Astrocyte of the cerebellum (primary cell): ENCODE data around the gene MRAS.

Source experiments
- DNase-seq: peaks from one replicate; pipeline ENCODE4 v3.0.0-alpha.2; 2011; ENCODE audit warnings: low read depth
- H3K4me3 ChIP-seq: 2 replicates; pipeline ENCODE4 v1.5.1; 2011; ENCODE audit warnings: mild to moderate bottlenecking, low read depth, low read length, moderate library complexity
- in situ Hi-C: cut with HindIII; loops from 2 replicates; pipeline ENCODE4 v1.10.0; 2017; ENCODE audit warnings: low sequenced_read_pairs
- TF ChIP-seq, protein P1 (sequence below): IDR thresholded peaks from 2 replicates; pipeline ENCODE4 v1.5.1; 2012; ENCODE audit warnings: low read length, low read depth, moderate library complexity, mild to moderate bottlenecking; ENCODE audit errors: missing control alignments

MRAS gene

DNA sequence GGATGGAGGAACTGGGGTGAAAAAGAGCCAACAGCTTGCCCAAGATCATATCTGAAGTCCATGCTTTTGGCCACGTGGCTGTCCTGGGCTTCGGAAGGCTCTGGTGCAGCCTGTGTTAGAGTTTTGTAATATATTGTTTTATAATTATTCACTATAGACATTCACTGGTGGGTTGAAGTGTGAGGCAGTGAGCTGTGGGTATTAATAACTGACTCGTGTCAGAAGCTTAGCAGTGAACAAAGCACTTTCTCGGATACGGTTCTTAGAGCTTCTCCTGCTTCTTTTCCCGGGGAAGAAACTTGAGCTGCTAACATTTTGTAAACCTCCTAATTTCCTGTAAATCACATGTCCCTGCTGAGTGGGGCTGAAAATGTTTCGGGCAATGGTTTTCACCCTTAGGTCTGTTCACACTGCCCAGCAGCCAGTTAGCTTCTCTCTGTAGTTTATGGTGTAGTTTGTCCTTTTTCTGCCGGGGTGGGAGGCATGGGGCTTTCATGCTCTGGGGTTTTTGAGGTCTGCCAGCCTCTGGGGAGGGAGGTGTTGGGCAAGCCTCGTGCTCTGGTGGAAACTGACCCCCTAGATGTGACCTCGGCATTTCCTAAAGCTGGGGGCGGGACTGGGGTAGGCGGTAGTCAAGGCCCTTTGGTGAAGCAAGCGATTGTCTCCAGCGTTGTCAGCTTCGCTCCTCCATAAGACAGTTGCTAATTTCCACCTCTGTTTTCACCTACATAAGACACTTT is 1.7 kb downstream of the MRAS start:
- H3K4me3 ChIP-seq: peak overlapping the region; percentile 62
- no peak for DNase-seq
- in situ Hi-C loops: no loop called here
- TF ChIP-seq, protein P1, sequence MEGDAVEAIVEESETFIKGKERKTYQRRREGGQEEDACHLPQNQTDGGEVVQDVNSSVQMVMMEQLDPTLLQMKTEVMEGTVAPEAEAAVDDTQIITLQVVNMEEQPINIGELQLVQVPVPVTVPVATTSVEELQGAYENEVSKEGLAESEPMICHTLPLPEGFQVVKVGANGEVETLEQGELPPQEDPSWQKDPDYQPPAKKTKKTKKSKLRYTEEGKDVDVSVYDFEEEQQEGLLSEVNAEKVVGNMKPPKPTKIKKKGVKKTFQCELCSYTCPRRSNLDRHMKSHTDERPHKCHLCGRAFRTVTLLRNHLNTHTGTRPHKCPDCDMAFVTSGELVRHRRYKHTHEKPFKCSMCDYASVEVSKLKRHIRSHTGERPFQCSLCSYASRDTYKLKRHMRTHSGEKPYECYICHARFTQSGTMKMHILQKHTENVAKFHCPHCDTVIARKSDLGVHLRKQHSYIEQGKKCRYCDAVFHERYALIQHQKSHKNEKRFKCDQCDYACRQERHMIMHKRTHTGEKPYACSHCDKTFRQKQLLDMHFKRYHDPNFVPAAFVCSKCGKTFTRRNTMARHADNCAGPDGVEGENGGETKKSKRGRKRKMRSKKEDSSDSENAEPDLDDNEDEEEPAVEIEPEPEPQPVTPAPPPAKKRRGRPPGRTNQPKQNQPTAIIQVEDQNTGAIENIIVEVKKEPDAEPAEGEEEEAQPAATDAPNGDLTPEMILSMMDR: no peak

GRCh38 chr3:138351151-138351550 is 2.8 kb downstream of the MRAS start:
- no peak overlapping the region for H3K4me3 ChIP-seq
- DNase-seq: no peak
- TF ChIP-seq, protein P1: no peak
- in situ Hi-C loops: no loop called here

DNA sequence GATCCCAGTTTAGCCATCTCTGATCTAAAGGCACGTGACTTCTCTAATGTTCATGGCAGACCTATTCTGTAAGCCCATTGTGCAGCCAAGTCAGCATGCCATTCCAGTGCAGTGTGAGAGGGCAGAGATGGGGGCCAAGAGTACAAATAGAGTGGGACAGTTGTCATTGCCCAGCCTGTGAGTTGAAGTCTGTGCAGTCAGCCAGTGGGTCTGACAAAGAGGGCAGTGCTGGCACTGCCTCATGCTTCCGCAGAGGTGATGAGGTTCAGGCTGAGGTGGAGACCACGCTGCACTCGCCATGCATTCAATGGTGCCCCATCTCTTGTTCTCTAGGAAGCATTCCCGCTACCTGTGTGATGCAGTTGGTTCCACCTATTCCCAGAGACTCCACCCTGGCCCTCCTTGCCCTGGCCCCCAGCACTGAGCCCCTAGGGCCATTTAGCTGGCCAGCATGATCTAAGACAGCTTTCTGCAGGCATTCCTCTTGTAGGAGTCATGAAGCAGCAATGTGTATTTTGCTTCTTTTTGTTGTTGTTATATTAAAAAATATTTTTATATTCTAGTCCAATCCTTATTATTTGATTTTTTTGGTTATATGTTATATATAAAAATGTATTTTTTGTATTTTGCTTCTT is 3.7 kb downstream of the MRAS start:
- in situ Hi-C loops: no loop called here
- no peak for DNase-seq
- no peak overlapping the region for H3K4me3 ChIP-seq
- TF ChIP-seq, protein P1: no peak

DNA sequence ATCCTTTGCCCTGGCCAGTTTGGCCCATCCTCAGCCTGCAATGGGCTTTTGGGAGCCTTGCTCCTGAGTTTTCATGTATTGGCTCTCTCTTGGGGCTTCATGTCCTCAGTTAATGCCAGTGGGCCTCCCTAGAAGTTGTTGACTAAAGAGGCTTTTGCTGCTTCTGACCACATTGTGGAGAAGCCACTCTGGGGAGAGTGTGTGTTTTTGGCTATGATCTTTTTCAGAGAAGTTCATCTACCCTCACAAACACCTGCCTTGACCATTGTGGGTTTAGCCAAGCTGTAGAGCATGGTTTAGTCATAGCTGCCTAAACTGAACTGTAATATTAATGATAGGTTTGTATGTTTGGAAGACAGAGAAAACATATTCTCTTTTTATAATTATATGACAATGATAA is 6.0 kb downstream of the MRAS start:
- in situ Hi-C loops: no loop called here
- DNase-seq: no peak
- TF ChIP-seq, protein P1: no peak
- H3K4me3 ChIP-seq: no peak overlapping the region

DNA sequence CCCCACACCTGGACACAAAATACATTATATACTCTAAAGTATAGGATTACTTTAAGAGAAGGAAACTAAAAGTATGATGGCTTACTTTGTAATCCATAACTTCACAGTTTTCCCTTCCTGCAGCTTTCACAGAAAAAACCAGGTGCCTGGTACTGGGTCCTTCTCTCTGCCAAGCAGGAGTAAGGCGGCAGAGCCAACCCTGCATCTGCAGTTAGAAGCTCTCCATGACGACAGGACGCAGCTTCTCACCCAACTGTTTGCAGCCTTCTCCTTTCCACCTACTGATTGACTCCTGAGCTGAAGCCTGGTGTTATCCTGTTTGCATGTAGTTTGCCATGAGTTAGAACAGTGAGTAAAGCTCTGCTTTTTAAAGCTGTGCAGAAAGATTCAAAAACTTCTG is 6.7 kb downstream of the MRAS start:
- no peak overlapping the region for H3K4me3 ChIP-seq
- DNase-seq: no peak
- in situ Hi-C loops: no loop called here
- TF ChIP-seq, protein P1: no peak

DNA sequence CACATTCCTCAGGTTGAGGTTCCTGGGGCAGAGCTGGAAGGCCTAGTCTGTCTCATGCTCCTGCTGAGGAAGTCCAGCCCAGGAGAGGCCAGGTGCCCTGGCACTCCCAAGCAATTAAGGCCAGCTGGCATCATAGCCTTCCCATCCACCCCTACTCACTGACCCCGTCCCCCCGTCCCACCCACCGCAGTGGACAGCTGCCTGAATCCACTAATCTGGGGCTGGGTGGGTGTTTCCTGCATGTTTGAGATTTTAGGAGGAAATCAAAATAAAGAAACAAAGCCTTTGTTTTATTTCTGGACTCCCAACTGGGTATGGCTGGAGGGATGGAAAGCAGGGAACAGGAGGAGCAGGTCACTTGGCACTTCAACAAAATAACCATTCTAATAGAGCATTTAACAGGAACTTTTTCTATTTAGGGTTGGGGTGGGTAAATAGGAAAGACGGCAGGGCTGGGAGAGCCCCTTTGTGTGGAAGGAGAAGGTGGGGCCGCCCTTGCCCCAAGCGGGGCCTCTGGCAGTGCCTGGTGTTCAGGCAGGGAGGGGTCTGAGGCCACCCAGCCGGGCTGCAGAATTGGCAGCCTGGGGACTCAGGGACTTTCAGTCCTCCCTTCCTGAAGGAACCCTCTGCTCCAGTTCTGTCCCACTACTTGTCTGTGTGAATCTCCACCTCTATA is 8.5 kb downstream of the MRAS start:
- in situ Hi-C loops: no loop called here
- no peak for DNase-seq
- no peak overlapping the region for H3K4me3 ChIP-seq
- TF ChIP-seq, protein P1: no peak
